Tibial nerve (tissue), 4 donors: Measurements from ENCODE around the gene PRXL2B.
"Not testable (repeated sequence)": the region's sequence is repeated elsewhere in the genome, so short reads cannot be mapped to it uniquely, and the experiment has no call there.

Experiments
- CTCF ChIP-seq, 5 experiments: fragments of 200-600 bp in 3 of 5; fragments of 450-650 bp in 2 of 5; sonication (generic) in 3 of 5; IDR thresholded peaks; one replicate each; pipeline ENCODE4 v1.5.1; 2016 to 2019; ENCODE audit warnings: antibody characterized with exemption in 5 of 5, mild to moderate bottlenecking in 3 of 5, moderate library complexity in 2 of 5
- EP300 ChIP-seq, 2 donors: sonication (generic); formaldehyde crosslinking; IDR thresholded peaks; one replicate each; pipeline ENCODE4 v1.6.1; 2017; ENCODE audit warnings: antibody characterized with exemption in 2 of 2, mild to moderate bottlenecking in 1 of 2
- POLR2A ChIP-seq, 2 donors: fragments of 450-650 bp; IDR thresholded peaks; one replicate each; pipeline ENCODE4 v1.6.1; 2017; ENCODE audit warnings: antibody characterized with exemption in 2 of 2, mild to moderate bottlenecking in 2 of 2, moderate library complexity in 2 of 2

DNA sequence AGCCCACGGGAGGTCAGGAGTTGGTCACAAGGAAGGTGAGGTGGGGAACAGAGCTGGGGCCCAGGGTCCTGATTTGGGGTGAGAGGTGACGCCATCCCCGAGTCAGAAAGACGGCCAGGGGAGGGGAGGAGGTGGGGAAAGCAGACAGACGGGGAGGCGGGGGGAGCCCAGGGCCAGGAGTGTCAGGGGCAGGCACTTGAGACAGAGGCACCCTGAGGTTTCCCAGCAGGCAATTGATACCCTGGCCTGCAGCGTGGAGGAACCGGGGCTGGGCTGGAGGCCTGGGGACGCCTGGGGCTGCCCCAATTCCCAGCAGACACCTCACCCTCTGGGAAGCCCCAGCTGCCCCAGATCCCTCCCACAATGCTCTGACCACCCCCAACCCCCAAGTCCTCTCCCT lies 33.5 kb upstream of the PRXL2B start:
- not testable (repeated sequence) for TF ChIP-seq CTCF, POLR2A, EP300 (IDR thresholded peaks at IDR 0.05)
